Central memory CD8-positive, alpha-beta T cell (primary cell): ENCODE results near the gene OPCML.
A peak's percentile ranks its signal among the peaks of the same experiment; 100 is the strongest.

Experiments used
- ATAC-seq: fragments of 150-1000 bp; cut with Tn5 transposase; replicated peaks from 2 replicates; pipeline ENCODE4 v1.10.0; 2022; ENCODE audit warnings: mild to moderate bottlenecking, moderate FRiP score, moderate number of reproducible peaks; ENCODE audit not compliant: poor library complexity, severe bottlenecking; ENCODE audit errors: extremely low read depth
- DNase-seq, 2 donors: peaks; one replicate each; pipeline ENCODE4 v3.0.0; 2021; ENCODE audit warnings: low spot score in 2 of 2
- H3K27ac Mint-ChIP-seq: one replicate; pipeline ENCODE4 v1.8.0; 2022; ENCODE audit warnings: low read depth, mild to moderate bottlenecking, moderate library complexity, mixed read lengths
- H3K27me3 Mint-ChIP-seq: one replicate; pipeline ENCODE4 v1.8.0; 2022; ENCODE audit warnings: mixed read lengths
- H3K36me3 Mint-ChIP-seq: one replicate; pipeline ENCODE4 v1.8.0; 2022; ENCODE audit warnings: mild to moderate bottlenecking, moderate library complexity, mixed read lengths; ENCODE audit not compliant: insufficient read depth
- H3K4me1 Mint-ChIP-seq: one replicate; pipeline ENCODE4 v1.8.0; 2022; ENCODE audit warnings: mixed read lengths
- H3K4me3 Mint-ChIP-seq: one replicate; pipeline ENCODE4 v1.8.0; 2022; ENCODE audit warnings: mild to moderate bottlenecking, moderate library complexity, mixed read lengths
- H3K9me3 Mint-ChIP-seq: one replicate; pipeline ENCODE4 v1.8.0; 2022; ENCODE audit warnings: mixed read lengths

OPCML gene

DNA sequence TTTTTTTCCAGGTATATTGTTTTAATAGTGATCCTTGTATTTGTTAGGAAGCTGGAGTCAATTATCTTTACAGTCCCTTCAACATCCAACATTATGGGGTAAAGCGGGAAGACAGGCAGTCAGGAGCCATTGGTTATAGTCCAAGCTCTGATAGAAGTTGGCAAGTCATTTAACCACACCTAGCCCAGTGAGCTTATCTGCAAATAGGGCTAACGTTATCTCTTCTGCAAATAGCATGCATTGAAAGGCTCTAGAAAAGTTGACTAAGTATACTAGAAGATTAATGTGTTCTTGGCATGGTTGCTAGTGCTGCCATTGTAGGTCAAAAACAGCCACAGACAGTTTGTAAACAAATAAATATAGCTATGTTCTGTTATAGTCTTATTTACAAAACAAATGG, 520.7 kb downstream of the OPCML start:
- ATAC-seq, result no peak
- H3K27ac Mint-ChIP-seq, result no peak overlapping the region
- DNase-seq, result no peak
- no peaks in the 10 kb centered on the region for H3K27me3 Mint-ChIP-seq
- no peaks in the 10 kb centered on the region for H3K36me3 Mint-ChIP-seq
- H3K4me3 Mint-ChIP-seq, result no peak overlapping the region
- H3K9me3 Mint-ChIP-seq, result peaks cover 5% of the 10 kb centered on the region
- no peaks in the 10 kb centered on the region for H3K4me1 Mint-ChIP-seq

GRCh38 chr11:133007027-133007584, 525.2 kb downstream of the OPCML start:
- no peaks in the 10 kb centered on the region for H3K27me3 Mint-ChIP-seq

GRCh38 chr11:133004369-133004768, 527.9 kb downstream of the OPCML start:
- DNase-seq, result no peak
- no peak overlapping the region for H3K27ac Mint-ChIP-seq
- H3K4me3 Mint-ChIP-seq, result no peak overlapping the region
- no peak for ATAC-seq
- peaks cover 6% of the 10 kb centered on the region for H3K9me3 Mint-ChIP-seq
- H3K27me3 Mint-ChIP-seq, result no peaks in the 10 kb centered on the region
- peaks cover 2% of the 10 kb centered on the region for H3K36me3 Mint-ChIP-seq
- H3K4me1 Mint-ChIP-seq, result no peaks in the 10 kb centered on the region

More at GRCh38 chr11:133007027-133007584, 525.2 kb downstream of the OPCML start:
- H3K4me1 Mint-ChIP-seq, result no peaks in the 10 kb centered on the region
- no peak overlapping the region for H3K4me3 Mint-ChIP-seq
- DNase-seq (no peak), ATAC-seq (no peak)
- H3K9me3 Mint-ChIP-seq, result no peaks in the 10 kb centered on the region
- H3K36me3 Mint-ChIP-seq, result peaks cover 2% of the 10 kb centered on the region
- no peak overlapping the region for H3K27ac Mint-ChIP-seq

GRCh38 chr11:132999516-132999915, 532.8 kb downstream of the OPCML start:
- H3K27ac Mint-ChIP-seq, result no peak overlapping the region
- no peak for ATAC-seq
- DNase-seq, result no peak
- H3K27me3 Mint-ChIP-seq, result no peaks in the 10 kb centered on the region
- peaks cover 2% of the 10 kb centered on the region for H3K36me3 Mint-ChIP-seq
- peaks cover 6% of the 10 kb centered on the region for H3K9me3 Mint-ChIP-seq
- no peak overlapping the region for H3K4me3 Mint-ChIP-seq
- H3K4me1 Mint-ChIP-seq, result no peaks in the 10 kb centered on the region

- H3K36me3 Mint-ChIP-seq, result no peaks in the 10 kb centered on the region
- no peaks in the 10 kb centered on the region for H3K4me1 Mint-ChIP-seq
- H3K27me3 Mint-ChIP-seq, result no peaks in the 10 kb centered on the region
- H3K4me3 Mint-ChIP-seq, result no peak overlapping the region
- ATAC-seq (no peak), DNase-seq (no peak)
- peaks cover 6% of the 10 kb centered on the region for H3K9me3 Mint-ChIP-seq
- no peak overlapping the region for H3K27ac Mint-ChIP-seq
These were observed 533.3 kb downstream of the OPCML start for GRCh38 chr11:132999031-132999430.

DNA sequence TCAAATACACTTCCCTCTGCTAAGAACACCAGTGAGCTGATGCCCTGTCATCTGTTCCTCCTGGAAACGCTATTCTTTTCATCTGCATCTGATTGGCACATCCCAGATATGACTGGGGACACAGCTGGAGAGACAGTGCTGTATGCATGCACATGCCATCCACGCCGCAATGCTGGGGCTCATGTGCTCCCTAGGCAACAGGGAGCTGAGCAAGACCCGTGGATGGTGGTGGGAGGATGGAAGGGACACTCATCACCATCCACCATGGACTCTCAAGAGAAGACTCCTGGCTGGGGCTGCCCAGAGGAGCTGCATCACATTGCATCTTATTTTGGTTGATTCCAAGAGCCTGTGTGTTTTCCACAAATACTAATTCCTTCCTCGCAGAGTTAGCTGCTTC, 534.9 kb downstream of the OPCML start:
- H3K27ac Mint-ChIP-seq, result no peak overlapping the region
- H3K4me3 Mint-ChIP-seq, result no peak overlapping the region
- no peaks in the 10 kb centered on the region for H3K27me3 Mint-ChIP-seq
- peaks cover 6% of the 10 kb centered on the region for H3K9me3 Mint-ChIP-seq
- no peaks in the 10 kb centered on the region for H3K36me3 Mint-ChIP-seq
- H3K4me1 Mint-ChIP-seq, result no peaks in the 10 kb centered on the region
- DNase-seq (no peak), ATAC-seq (no peak)

GRCh38 chr11:132994966-132995365, 537.3 kb downstream of the OPCML start:
- no peaks in the 10 kb centered on the region for H3K9me3 Mint-ChIP-seq

DNA sequence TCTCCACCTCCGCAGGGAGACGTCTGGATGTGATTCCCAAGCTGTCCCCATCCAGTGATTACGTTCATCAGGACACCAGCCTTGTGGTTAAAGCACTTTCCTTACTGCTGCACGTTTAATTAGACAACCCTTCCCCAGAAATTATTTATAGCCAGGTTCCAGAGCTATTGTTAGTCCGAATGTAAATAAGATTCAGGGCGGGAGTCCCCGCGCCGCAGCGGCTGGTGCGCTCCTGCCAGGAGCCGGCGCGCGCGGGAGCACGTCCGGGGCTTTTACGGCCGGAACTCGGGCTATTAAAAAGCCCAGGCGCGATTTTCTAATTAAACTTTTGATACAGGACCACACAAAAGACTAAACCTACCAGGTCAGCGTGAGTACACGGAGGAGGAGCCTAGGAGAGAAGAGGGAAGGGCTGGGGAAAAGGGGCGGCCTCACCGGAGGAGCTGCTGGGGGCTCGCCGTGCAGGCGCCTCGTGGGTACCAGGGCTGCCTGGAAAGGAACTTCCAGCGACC, 538.3 kb downstream of the OPCML start:
- H3K4me3 Mint-ChIP-seq, result no peak overlapping the region
- no peak overlapping the region for H3K27ac Mint-ChIP-seq
- no peak for ATAC-seq

More at GRCh38 chr11:132994966-132995365, 537.3 kb downstream of the OPCML start:
- H3K36me3 Mint-ChIP-seq, result no peaks in the 10 kb centered on the region
- H3K4me1 Mint-ChIP-seq, result no peaks in the 10 kb centered on the region
- DNase-seq (no peak), ATAC-seq (no peak)
- H3K4me3 Mint-ChIP-seq, result no peak overlapping the region
- no peaks in the 10 kb centered on the region for H3K27me3 Mint-ChIP-seq
- H3K27ac Mint-ChIP-seq, result no peak overlapping the region

GRCh38 chr11:132992838-132993631, 539.3 kb downstream of the OPCML start:
- H3K27me3 Mint-ChIP-seq, result no peaks in the 10 kb centered on the region
- H3K9me3 Mint-ChIP-seq, result no peaks in the 10 kb centered on the region
- H3K4me3 Mint-ChIP-seq, result no peak overlapping the region
- no peaks in the 10 kb centered on the region for H3K36me3 Mint-ChIP-seq
- H3K4me1 Mint-ChIP-seq, result no peaks in the 10 kb centered on the region
- ATAC-seq, result peak; percentile 28
- no peak for DNase-seq
- H3K27ac Mint-ChIP-seq, result no peak overlapping the region

More for the DNA sequence above, 538.3 kb downstream of the OPCML start:
- H3K27me3 Mint-ChIP-seq, result no peaks in the 10 kb centered on the region
- no peaks in the 10 kb centered on the region for H3K9me3 Mint-ChIP-seq
- DNase-seq, result no peak
- H3K4me1 Mint-ChIP-seq, result no peaks in the 10 kb centered on the region
- no peaks in the 10 kb centered on the region for H3K36me3 Mint-ChIP-seq

GRCh38 chr11:132988411-132988810, 543.9 kb downstream of the OPCML start:
- no peak for DNase-seq
- no peak overlapping the region for H3K4me3 Mint-ChIP-seq
- ATAC-seq, result no peak
- no peak overlapping the region for H3K27ac Mint-ChIP-seq
- no peaks in the 10 kb centered on the region for H3K4me1 Mint-ChIP-seq
- no peaks in the 10 kb centered on the region for H3K27me3 Mint-ChIP-seq
- peaks cover 12% of the 10 kb centered on the region for H3K9me3 Mint-ChIP-seq
- no peaks in the 10 kb centered on the region for H3K36me3 Mint-ChIP-seq

DNA sequence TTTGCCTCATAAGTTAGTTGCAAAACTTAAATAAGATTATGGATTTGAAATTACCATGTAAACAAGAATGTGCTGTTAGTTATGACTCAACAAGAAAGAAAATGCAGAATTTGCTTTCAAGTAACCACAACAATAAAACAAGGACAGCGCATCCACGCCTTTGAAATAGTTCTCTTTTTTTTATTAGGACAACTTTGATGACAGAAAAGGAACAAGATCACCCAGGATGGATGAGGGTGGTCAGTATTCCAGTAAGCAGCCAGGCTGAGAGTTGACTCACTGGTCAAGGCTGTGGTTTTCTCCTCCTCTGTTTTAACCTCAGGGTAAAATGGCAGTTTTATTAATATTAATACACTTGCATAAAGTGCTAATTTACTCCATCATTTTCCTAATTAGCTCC, 544.4 kb downstream of the OPCML start:
- Mint-ChIP-seq H3K9me3 (peaks cover 12% of the 10 kb centered on the region), H3K27ac (no peak overlapping the region), H3K4me3 (no peak overlapping the region), H3K4me1 (no peaks in the 10 kb centered on the region), H3K27me3 (no peaks in the 10 kb centered on the region), H3K36me3 (no peaks in the 10 kb centered on the region)
- DNase-seq (no peak), ATAC-seq (no peak)

DNA sequence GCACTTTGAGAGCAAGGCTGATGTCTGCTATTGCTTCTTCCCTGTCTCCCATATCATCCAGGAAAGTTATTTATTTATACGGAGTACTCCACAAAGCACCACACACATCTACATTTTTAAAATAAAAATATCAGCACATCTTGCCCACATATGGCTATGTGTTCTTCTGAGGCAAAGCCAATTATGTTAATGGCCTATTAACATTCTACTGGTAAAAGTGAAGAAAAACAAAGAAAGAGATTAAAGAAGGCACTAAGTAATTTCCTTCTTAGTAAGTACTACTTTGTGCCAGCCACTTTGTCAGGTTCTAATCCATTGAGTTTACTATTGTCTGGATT, 548.7 kb downstream of the OPCML start:
- Mint-ChIP-seq H3K36me3 (no peaks in the 10 kb centered on the region), H3K27ac (no peak overlapping the region), H3K9me3 (peaks cover 23% of the 10 kb centered on the region), H3K4me3 (no peak overlapping the region), H3K4me1 (no peaks in the 10 kb centered on the region), H3K27me3 (no peaks in the 10 kb centered on the region)
- no peak for DNase-seq
- no peak for ATAC-seq
